Cardiac septum (tissue), 1 donor: Measurements from ENCODE around the gene MORF4L1. TPM values are rescaled to one million over a fixed set of nuclear protein-coding genes. Genes with fewer than 3 reads are reported as not detected.
A peak's percentile ranks its signal among the peaks of the same experiment; 100 is the strongest.

Experiments
- DNase-seq: peaks from one replicate; pipeline ENCODE4 v3.0.0-alpha.2; 2020; ENCODE audit warnings: low spot score
- intact Hi-C: fragments of 100-400 bp; cut with DNase I; formaldehyde crosslinking; loops from one replicate; pipeline ENCODE4 v1.14.0; 2022
- total RNA-seq: library from RNA; stranded (reverse); fragmentation: NEBNext Ultra II Directional; extraction: Animal tissue kit (Norgen Biotek cat#: 25700); gene quantifications from one replicate; pipeline ENCODE4 v1.2.1, GENCODE V29; 2021
- donor health status: DM: no; HTN: no; CAD: no.

MORF4L1 gene
- total RNA-seq, 1 donor from 2014 or later, result 335 TPM

GRCh38 chr15:78937132-78937739 lies 64.5 kb downstream of the MORF4L1 start:
- intact Hi-C loops, result no loop called here
- DNase-seq, result peak; percentile 83

- no peak for DNase-seq
These were observed 66.2 kb downstream of the MORF4L1 start for GRCh38 chr15:78938658-78939488.

GRCh38 chr15:78942741-78943140 lies 70.1 kb downstream of the MORF4L1 start:
- intact Hi-C loops, result no loop called here
- no peak for DNase-seq

More at GRCh38 chr15:78938658-78939488, 66.2 kb downstream of the MORF4L1 start:
- intact Hi-C loops, result no loop called here

- intact Hi-C loops, result no loop called here
- DNase-seq, result no peak
These were observed 71.0 kb downstream of the MORF4L1 start for GRCh38 chr15:78943692-78944091.

- no peak for DNase-seq
- intact Hi-C loops, result no loop called here
These were observed 71.5 kb downstream of the MORF4L1 start for GRCh38 chr15:78944202-78944625.

- DNase-seq, result peak; percentile 91
- intact Hi-C loops, result no loop called here
These were observed 72.1 kb downstream of the MORF4L1 start, which contains the start of gene CTSH for GRCh38 chr15:78944669-78945407. TSS of gene CTSH (minus strand) at chr15:78945046. CDS start at chr15:78944981, 65 bp downstream.

GRCh38 chr15:78946493-78946892 lies 73.8 kb downstream of the MORF4L1 start:
- DNase-seq, result no peak
- intact Hi-C loops, result no loop called here

- intact Hi-C loops, result no loop called here
- no peak for DNase-seq
These were observed 74.8 kb downstream of the MORF4L1 start for GRCh38 chr15:78947506-78947905.

Other genes with a start within 250 kb of the MORF4L1 start
- gene CHRNB4, start 231.7 kb upstream of the MORF4L1 start, total RNA-seq, result not detected
- 17.8 TPM for gene ADAMTS7, start 61.4 kb upstream of the MORF4L1 start, total RNA-seq
- gene CTSH, start 72.2 kb downstream of the MORF4L1 start, total RNA-seq, result 38.8 TPM
- gene RASGRF1, start 217.9 kb downstream of the MORF4L1 start, total RNA-seq, result 0.11 TPM